Neutrophil (primary cell): ENCODE measurements around the gene ACTA1.

Source experiments
- H3K27ac ChIP-seq: fragments of 200-600 bp; sonication (generic); 2 replicates; pipeline ENCODE4 v1.5.1; 2016; ENCODE audit warnings: mild to moderate bottlenecking, moderate library complexity
- H3K27me3 ChIP-seq: fragments of 200-600 bp; sonication (generic); 2 replicates; pipeline ENCODE4 v1.6.0; 2016; ENCODE audit warnings: mild to moderate bottlenecking
- H3K36me3 ChIP-seq: fragments of 200-600 bp; sonication (generic); 2 replicates; pipeline ENCODE4 v1.5.1; 2017
- H3K4me1 ChIP-seq, 2 experiments: fragments of 200-600 bp in 1 of 2; sonication (generic) in 1 of 2; 1 replicate in 1 of 2; 2 replicates in 1 of 2; pipeline versions ENCODE4 v1.5.1 to v1.6.1; 2013 to 2016; ENCODE audit warnings: low read depth in 1 of 2, low read length in 1 of 2, mild to moderate bottlenecking in 1 of 2, moderate library complexity in 1 of 2; ENCODE audit not compliant: control insufficient read depth in 1 of 2, insufficient read depth in 1 of 2
- H3K4me3 ChIP-seq, 2 experiments: fragments of 200-600 bp in 1 of 2; sonication (generic) in 1 of 2; 1 replicate in 1 of 2; 2 replicates in 1 of 2; pipeline ENCODE4 v1.5.1; 2013 to 2016; ENCODE audit warnings: low read depth in 1 of 2, low read length in 1 of 2, mild to moderate bottlenecking in 1 of 2, moderate library complexity in 1 of 2
- H3K9me3 ChIP-seq: fragments of 200-600 bp; sonication (generic); 2 replicates; pipeline ENCODE4 v1.5.1; 2016
- TF ChIP-seq, protein P1 (sequence below): fragments of 200-600 bp; sonication (generic); IDR thresholded peaks from 2 replicates; pipeline ENCODE4 v1.5.1; 2016; ENCODE audit warnings: antibody characterized with exemption

ACTA1 gene

DNA sequence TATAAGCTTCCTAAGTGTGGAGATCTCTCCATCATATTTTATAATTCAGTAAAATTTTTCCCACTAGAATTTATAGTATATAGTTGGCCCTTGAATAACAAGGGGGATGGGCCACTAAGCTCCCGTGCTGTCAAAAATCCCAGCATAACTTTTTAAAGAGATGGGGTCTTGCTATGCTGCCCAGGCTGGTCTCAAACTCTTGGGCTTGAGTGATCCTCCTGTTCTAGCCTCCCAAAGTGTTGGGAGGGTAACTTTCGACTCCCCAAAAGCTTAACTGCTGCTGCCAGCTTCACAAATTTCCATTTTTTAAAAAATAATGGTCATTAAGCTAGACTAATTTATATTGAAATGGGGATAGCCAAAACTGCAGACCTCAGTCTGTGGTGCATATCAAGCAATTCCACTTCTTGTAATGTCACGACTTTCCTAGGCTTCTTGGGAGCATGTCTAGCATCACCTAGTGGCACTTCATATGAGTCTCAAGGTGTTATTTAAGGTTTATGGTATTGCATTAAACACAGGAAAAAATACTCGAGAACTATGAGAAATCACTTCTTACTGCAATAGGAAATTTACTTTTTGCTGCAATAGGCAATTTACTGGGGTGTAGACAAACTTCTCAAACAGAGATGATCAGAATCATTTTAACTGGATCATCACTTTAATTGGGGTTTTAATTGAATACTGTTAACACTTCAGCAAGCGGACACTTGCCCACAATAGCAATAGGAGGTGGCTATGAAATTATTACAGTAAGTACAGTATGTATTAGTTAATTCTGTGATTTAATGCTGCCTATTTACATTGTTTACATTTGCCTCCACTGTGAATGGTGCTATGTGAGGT lies 19.3 kb upstream of the ACTA1 start:
- Histone ChIP-seq H3K27ac (no peak overlapping the region), H3K4me3 (no peak overlapping the region), H3K27me3 (no peaks in the 10 kb centered on the region), H3K36me3 (peaks cover 70% of the 10 kb centered on the region), H3K9me3 (no peaks in the 10 kb centered on the region), H3K4me1 (no peaks in the 10 kb centered on the region)
- TF ChIP-seq, protein P1, sequence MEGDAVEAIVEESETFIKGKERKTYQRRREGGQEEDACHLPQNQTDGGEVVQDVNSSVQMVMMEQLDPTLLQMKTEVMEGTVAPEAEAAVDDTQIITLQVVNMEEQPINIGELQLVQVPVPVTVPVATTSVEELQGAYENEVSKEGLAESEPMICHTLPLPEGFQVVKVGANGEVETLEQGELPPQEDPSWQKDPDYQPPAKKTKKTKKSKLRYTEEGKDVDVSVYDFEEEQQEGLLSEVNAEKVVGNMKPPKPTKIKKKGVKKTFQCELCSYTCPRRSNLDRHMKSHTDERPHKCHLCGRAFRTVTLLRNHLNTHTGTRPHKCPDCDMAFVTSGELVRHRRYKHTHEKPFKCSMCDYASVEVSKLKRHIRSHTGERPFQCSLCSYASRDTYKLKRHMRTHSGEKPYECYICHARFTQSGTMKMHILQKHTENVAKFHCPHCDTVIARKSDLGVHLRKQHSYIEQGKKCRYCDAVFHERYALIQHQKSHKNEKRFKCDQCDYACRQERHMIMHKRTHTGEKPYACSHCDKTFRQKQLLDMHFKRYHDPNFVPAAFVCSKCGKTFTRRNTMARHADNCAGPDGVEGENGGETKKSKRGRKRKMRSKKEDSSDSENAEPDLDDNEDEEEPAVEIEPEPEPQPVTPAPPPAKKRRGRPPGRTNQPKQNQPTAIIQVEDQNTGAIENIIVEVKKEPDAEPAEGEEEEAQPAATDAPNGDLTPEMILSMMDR: no peak

DNA sequence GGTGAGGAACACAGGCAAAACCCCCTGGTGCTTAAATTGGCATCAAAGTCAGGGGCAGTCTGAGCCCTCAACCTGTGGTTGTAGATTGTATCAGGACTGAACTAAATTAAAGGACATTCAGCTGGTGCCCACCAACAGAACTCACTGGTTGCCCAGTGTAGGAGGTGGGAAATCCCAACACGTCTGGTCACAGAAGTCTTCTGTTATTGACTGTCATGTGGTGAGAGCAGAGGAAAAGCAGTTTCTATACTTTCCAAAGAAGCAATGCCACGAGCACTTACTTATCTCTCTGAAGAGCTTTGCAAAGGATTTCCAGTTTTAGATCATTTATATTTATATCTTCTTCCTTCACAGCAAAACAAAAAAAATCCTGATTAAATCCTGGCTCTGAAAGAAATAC lies 15.0 kb upstream of the ACTA1 start:
- Histone ChIP-seq H3K36me3 (peaks cover 64% of the 10 kb centered on the region), H3K4me3 (no peak overlapping the region), H3K4me1 (no peaks in the 10 kb centered on the region), H3K27me3 (no peaks in the 10 kb centered on the region), H3K9me3 (no peaks in the 10 kb centered on the region), H3K27ac (no peak overlapping the region)
- TF ChIP-seq, protein P1: no peak

DNA sequence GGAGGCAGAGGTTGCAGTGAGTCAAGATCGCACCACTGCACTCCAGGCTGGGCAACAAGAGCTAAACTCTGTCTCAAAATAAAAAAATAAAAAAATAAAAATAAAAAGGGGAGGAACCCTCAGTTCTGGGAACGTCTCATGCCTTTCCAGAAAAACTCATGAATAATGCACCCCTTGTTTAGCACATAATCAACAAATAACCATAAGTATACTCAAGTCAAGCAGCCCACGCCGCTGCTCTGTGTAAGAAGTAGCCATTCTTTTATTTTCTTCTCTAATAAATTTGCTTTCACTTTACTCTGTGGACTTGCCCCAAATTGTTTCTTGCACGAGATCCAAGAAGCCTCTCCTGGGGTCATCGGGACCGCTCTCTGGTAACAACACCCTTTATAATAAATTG lies 14.5 kb upstream of the ACTA1 start:
- TF ChIP-seq, protein P1: no peak
- Histone ChIP-seq H3K9me3 (no peaks in the 10 kb centered on the region), H3K4me1 (no peaks in the 10 kb centered on the region), H3K27me3 (no peaks in the 10 kb centered on the region), H3K27ac (no peak overlapping the region), H3K36me3 (peaks cover 66% of the 10 kb centered on the region), H3K4me3 (no peak overlapping the region)

DNA sequence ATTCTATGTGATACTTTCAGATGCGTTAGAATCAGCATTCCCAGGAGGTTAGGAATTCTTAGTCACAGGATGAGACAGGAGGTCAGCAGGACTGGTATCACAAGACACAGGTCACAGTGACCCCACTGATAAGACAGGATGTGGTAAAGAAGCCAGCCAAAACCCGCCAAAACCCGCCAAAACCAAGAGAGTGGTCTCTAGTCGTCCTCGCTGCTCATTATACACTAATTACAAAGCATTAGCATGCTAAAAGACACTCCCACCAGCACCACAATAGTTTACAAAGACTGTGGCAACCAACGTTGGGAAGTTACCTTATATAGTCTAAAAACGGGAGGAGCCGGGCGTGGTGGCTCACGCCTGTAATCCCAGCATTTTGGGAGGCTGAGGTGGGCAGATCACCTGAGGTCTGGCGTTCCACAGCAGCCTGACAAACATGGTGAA lies 13.9 kb upstream of the ACTA1 start:
- no peak overlapping the region for H3K27ac ChIP-seq
- no peaks in the 10 kb centered on the region for H3K9me3 ChIP-seq
- TF ChIP-seq, protein P1: no peak
- H3K36me3 ChIP-seq: peaks cover 71% of the 10 kb centered on the region
- H3K27me3 ChIP-seq: no peaks in the 10 kb centered on the region
- no peaks in the 10 kb centered on the region for H3K4me1 ChIP-seq
- no peak overlapping the region for H3K4me3 ChIP-seq

DNA sequence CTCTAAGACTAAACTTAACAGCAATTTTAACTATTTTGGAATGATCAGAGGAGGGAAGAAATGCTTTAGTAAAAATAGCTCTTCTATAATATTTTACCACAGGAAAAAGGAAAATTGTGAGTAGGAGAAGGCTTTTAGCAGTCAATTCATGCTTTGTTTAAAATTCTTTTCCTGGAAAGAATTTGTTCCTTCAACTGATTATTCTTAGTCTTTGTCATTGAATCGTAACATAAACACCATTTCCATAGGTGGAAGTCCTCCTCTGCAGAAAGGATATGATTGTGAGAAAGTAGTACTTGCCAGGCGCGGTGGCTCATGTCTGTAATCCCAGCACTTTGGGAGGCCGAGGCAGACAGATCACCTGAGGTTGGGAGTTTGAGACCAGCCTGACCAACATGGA lies 11.9 kb upstream of the ACTA1 start:
- Histone ChIP-seq H3K27ac (no peak overlapping the region), H3K4me3 (no peak overlapping the region), H3K4me1 (no peaks in the 10 kb centered on the region), H3K36me3 (peaks cover 71% of the 10 kb centered on the region), H3K27me3 (no peaks in the 10 kb centered on the region), H3K9me3 (no peaks in the 10 kb centered on the region)
- TF ChIP-seq, protein P1: no peak
